ENCODE measurements around the gene NFATC4.
"Not testable (repeated sequence)": the region's sequence is repeated elsewhere in the genome, so short reads cannot be mapped to it uniquely, and the experiment has no call there.

Gene NFATC4

GRCh38 chr14:24377657-24378056 lies 9.7 kb downstream of the NFATC4 start:
- DNase-seq (ENCODE audit: low spot score in 2 of 2), result no peak
- no peaks in the 10 kb centered on the region for H3K9me3 ChIP-seq
- in situ Hi-C loops (cut with MboI; ENCODE audit: low sequenced_read_pairs), result no loop called here
- no peaks in the 10 kb centered on the region for H3K27me3 ChIP-seq (ENCODE audit: low read depth)
- H3K4me3 ChIP-seq, result no peak overlapping the region
- H3K36me3 ChIP-seq (replicated peaks), result no peaks in the 10 kb centered on the region; the same call in 1 of the 2 replicates
- H3K4me1 ChIP-seq, result no peaks in the 10 kb centered on the region

- H3K9me3 ChIP-seq, result no peaks in the 10 kb centered on the region
- no peaks in the 10 kb centered on the region; the same call in 1 of the 2 replicates for H3K36me3 ChIP-seq (replicated peaks)
- H3K4me3 ChIP-seq, result no peak overlapping the region
- no peak for DNase-seq (ENCODE audit: low spot score in 2 of 2)
- H3K27me3 ChIP-seq (ENCODE audit: low read depth), result no peaks in the 10 kb centered on the region
- H3K4me1 ChIP-seq, result no peaks in the 10 kb centered on the region
- in situ Hi-C loops (cut with MboI; ENCODE audit: low sequenced_read_pairs), result no loop called here
These were observed 10.3 kb downstream of the NFATC4 start for GRCh38 chr14:24378327-24378726.

- Histone ChIP-seq H3K4me3 (no peak overlapping the region), H3K4me1 (no peaks in the 10 kb centered on the region), H3K36me3 (replicated peaks) (no peaks in the 10 kb centered on the region), H3K9me3 (no peaks in the 10 kb centered on the region), H3K27me3 (ENCODE audit: low read depth) (no peaks in the 10 kb centered on the region)
- in situ Hi-C loops (cut with MboI; ENCODE audit: low sequenced_read_pairs), result no loop called here
- DNase-seq (ENCODE audit: low spot score in 2 of 2), result no peak
These were observed 11.3 kb downstream of the NFATC4 start for GRCh38 chr14:24378981-24379906.

GRCh38 chr14:24379907-24380730 lies 12.1 kb downstream of the NFATC4 start:
- Histone ChIP-seq H3K9me3 (no peaks in the 10 kb centered on the region), H3K4me3 (no peak overlapping the region), H3K4me1 (no peaks in the 10 kb centered on the region), H3K36me3 (replicated peaks) (no peaks in the 10 kb centered on the region), H3K27me3 (ENCODE audit: low read depth) (no peaks in the 10 kb centered on the region)
- DNase-seq (ENCODE audit: low spot score in 2 of 2), result no peak
- in situ Hi-C loops (cut with MboI; ENCODE audit: low sequenced_read_pairs), result no loop called here

- H3K36me3 ChIP-seq (replicated peaks), result no peaks in the 10 kb centered on the region
- DNase-seq (ENCODE audit: low spot score in 2 of 2), result no peak
- no peaks in the 10 kb centered on the region for H3K9me3 ChIP-seq
- H3K27me3 ChIP-seq (ENCODE audit: low read depth), result no peaks in the 10 kb centered on the region
- in situ Hi-C loops (cut with MboI; ENCODE audit: low sequenced_read_pairs), result no loop called here
- H3K4me1 ChIP-seq, result no peaks in the 10 kb centered on the region
- no peak overlapping the region for H3K4me3 ChIP-seq
These were observed 13.5 kb downstream of the NFATC4 start for GRCh38 chr14:24381363-24382063.

- Histone ChIP-seq H3K36me3 (replicated peaks) (no peaks in the 10 kb centered on the region), H3K27me3 (ENCODE audit: low read depth) (no peaks in the 10 kb centered on the region), H3K4me1 (no peaks in the 10 kb centered on the region), H3K4me3 (no peak overlapping the region), H3K9me3 (no peaks in the 10 kb centered on the region)
- DNase-seq (ENCODE audit: low spot score in 2 of 2), result no peak
- in situ Hi-C loops (cut with MboI; ENCODE audit: low sequenced_read_pairs), result no loop called here
These were observed 14.0 kb downstream of the NFATC4 start for GRCh38 chr14:24382064-24382371.

GRCh38 chr14:24384169-24384568 lies 16.2 kb downstream of the NFATC4 start:
- Histone ChIP-seq H3K27me3 (ENCODE audit: low read depth) (peaks cover 6% of the 10 kb centered on the region; the same call in 1 of the 2 replicates), H3K4me1 (no peaks in the 10 kb centered on the region), H3K4me3 (no peak overlapping the region), H3K9me3 (no peaks in the 10 kb centered on the region), H3K36me3 (replicated peaks) (no peaks in the 10 kb centered on the region)
- in situ Hi-C loops (cut with MboI; ENCODE audit: low sequenced_read_pairs), result no loop called here
- DNase-seq (ENCODE audit: low spot score in 2 of 2), result no peak

- H3K27me3 ChIP-seq (ENCODE audit: low read depth), result peaks cover 8% of the 10 kb centered on the region
- in situ Hi-C loops (cut with MboI; ENCODE audit: low sequenced_read_pairs), result no loop called here
- DNase-seq (ENCODE audit: low spot score in 2 of 2), result no peak
- H3K4me1 ChIP-seq, result no peaks in the 10 kb centered on the region
- no peaks in the 10 kb centered on the region for H3K9me3 ChIP-seq
- no peak overlapping the region for H3K4me3 ChIP-seq
- H3K36me3 ChIP-seq (replicated peaks), result no peaks in the 10 kb centered on the region
These were observed 17.5 kb downstream of the NFATC4 start for GRCh38 chr14:24385524-24385923.

- no peak for DNase-seq (ENCODE audit: low spot score in 2 of 2)
- in situ Hi-C loops (cut with MboI; ENCODE audit: low sequenced_read_pairs), result no loop called here
- Histone ChIP-seq H3K4me3 (no peak overlapping the region), H3K9me3 (no peaks in the 10 kb centered on the region), H3K27me3 (ENCODE audit: low read depth) (peaks cover 11% of the 10 kb centered on the region), H3K4me1 (no peaks in the 10 kb centered on the region), H3K36me3 (replicated peaks) (no peaks in the 10 kb centered on the region)
These were observed 19.0 kb downstream of the NFATC4 start for GRCh38 chr14:24387009-24387345.

GRCh38 chr14:24387579-24387978 lies 19.6 kb downstream of the NFATC4 start:
- H3K9me3 ChIP-seq; DNase-seq (ENCODE audit: low spot score in 2 of 2); H3K4me1 ChIP-seq; H3K36me3 ChIP-seq (replicated peaks); in situ Hi-C loops (cut with MboI; ENCODE audit: low sequenced_read_pairs); H3K4me3 ChIP-seq: not testable (repeated sequence)
- peaks cover 11% of the 10 kb centered on the region for H3K27me3 ChIP-seq (ENCODE audit: low read depth)

GRCh38 chr14:24388474-24389179 lies 20.6 kb downstream of the NFATC4 start:
- Histone ChIP-seq H3K27me3 (ENCODE audit: low read depth) (peaks cover 11% of the 10 kb centered on the region), H3K9me3 (no peaks in the 10 kb centered on the region), H3K36me3 (replicated peaks) (no peaks in the 10 kb centered on the region), H3K4me3 (no peak overlapping the region), H3K4me1 (no peaks in the 10 kb centered on the region)
- no peak for DNase-seq (ENCODE audit: low spot score in 2 of 2)
- in situ Hi-C loops (cut with MboI; ENCODE audit: low sequenced_read_pairs), result no loop called here

- peaks cover 11% of the 10 kb centered on the region for H3K27me3 ChIP-seq (ENCODE audit: low read depth)
- H3K9me3 ChIP-seq, result no peaks in the 10 kb centered on the region
- DNase-seq (ENCODE audit: low spot score in 2 of 2), result no peak
- H3K4me3 ChIP-seq, result no peak overlapping the region
- no peaks in the 10 kb centered on the region for H3K4me1 ChIP-seq
- no peaks in the 10 kb centered on the region for H3K36me3 ChIP-seq (replicated peaks)
- in situ Hi-C loops (cut with MboI; ENCODE audit: low sequenced_read_pairs), result no loop called here
These were observed 21.4 kb downstream of the NFATC4 start for GRCh38 chr14:24389226-24389848.

All from HAP-1 (cell line).